KMS-11 (cell line): ENCODE results near the gene VAV3.

Source experiments
- H2AFZ ChIP-seq: fragments of 200-600 bp; sonication (generic); 2 replicates; pipeline ENCODE4 v1.6.1; 2016; ENCODE audit warnings: antibody characterized with exemption, mixed run types, low read depth
- H3K27ac ChIP-seq: fragments of 200-600 bp; sonication (generic); 2 replicates; pipeline ENCODE4 v1.6.1; 2016; ENCODE audit warnings: mild to moderate bottlenecking, mixed run types
- H3K27me3 ChIP-seq: fragments of 200-600 bp; sonication (generic); 2 replicates; pipeline ENCODE4 v1.6.1; 2017; ENCODE audit warnings: mild to moderate bottlenecking, low read depth, mixed run types, moderate library complexity; ENCODE audit not compliant: insufficient read depth
- H3K36me3 ChIP-seq: fragments of 200-600 bp; sonication (generic); 2 replicates; pipeline ENCODE4 v1.6.1; 2017; ENCODE audit warnings: mild to moderate bottlenecking, mixed run types; ENCODE audit not compliant: insufficient read depth
- H3K4me1 ChIP-seq: fragments of 200-600 bp; sonication (generic); 2 replicates; pipeline ENCODE4 v1.6.1; 2016; ENCODE audit warnings: mild to moderate bottlenecking, low read depth, mixed run types; ENCODE audit not compliant: poor library complexity, severe bottlenecking
- H3K4me2 ChIP-seq: fragments of 200-600 bp; sonication (generic); 2 replicates; pipeline ENCODE4 v1.7.0; 2016; ENCODE audit warnings: mild to moderate bottlenecking, mixed run types
- H3K4me3 ChIP-seq: fragments of 200-600 bp; sonication (generic); IDR thresholded peaks from 2 replicates; pipeline ENCODE4 v1.6.1; 2017; ENCODE audit warnings: low read depth, low read length, mixed read lengths; ENCODE audit not compliant: insufficient read depth
- H3K79me2 ChIP-seq: fragments of 200-600 bp; sonication (generic); 2 replicates; pipeline ENCODE4 v1.6.1; 2016; ENCODE audit warnings: low read depth, mixed run types; ENCODE audit not compliant: insufficient read depth
- H3K9ac ChIP-seq: fragments of 200-600 bp; sonication (generic); 2 replicates; pipeline ENCODE4 v1.6.1; 2016; ENCODE audit warnings: mild to moderate bottlenecking, mixed run types
- H4K20me1 ChIP-seq: fragments of 200-600 bp; sonication (generic); 2 replicates; pipeline ENCODE4 v1.6.1; 2016; ENCODE audit warnings: mild to moderate bottlenecking, mixed run types; ENCODE audit not compliant: insufficient read depth
- CTCF ChIP-seq: fragments of 200-600 bp; sonication (generic); conservative IDR thresholded peaks from 2 replicates; pipeline ENCODE4 v1.6.1; 2017; ENCODE audit warnings: low read depth, mild to moderate bottlenecking, antibody characterized with exemption, low read length, moderate library complexity, mixed read lengths

VAV3 gene, protein sequence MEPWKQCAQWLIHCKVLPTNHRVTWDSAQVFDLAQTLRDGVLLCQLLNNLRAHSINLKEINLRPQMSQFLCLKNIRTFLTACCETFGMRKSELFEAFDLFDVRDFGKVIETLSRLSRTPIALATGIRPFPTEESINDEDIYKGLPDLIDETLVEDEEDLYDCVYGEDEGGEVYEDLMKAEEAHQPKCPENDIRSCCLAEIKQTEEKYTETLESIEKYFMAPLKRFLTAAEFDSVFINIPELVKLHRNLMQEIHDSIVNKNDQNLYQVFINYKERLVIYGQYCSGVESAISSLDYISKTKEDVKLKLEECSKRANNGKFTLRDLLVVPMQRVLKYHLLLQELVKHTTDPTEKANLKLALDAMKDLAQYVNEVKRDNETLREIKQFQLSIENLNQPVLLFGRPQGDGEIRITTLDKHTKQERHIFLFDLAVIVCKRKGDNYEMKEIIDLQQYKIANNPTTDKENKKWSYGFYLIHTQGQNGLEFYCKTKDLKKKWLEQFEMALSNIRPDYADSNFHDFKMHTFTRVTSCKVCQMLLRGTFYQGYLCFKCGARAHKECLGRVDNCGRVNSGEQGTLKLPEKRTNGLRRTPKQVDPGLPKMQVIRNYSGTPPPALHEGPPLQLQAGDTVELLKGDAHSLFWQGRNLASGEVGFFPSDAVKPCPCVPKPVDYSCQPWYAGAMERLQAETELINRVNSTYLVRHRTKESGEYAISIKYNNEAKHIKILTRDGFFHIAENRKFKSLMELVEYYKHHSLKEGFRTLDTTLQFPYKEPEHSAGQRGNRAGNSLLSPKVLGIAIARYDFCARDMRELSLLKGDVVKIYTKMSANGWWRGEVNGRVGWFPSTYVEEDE

GRCh38 chr1:107965110-107965991 lies at the start of gene VAV3:
Gene VAV3 (minus strand): TSS chr1:107965180. CDS start chr1:107964869, 311 bp downstream.
- Histone ChIP-seq H3K4me1 (peaks cover 15% of the 10 kb centered on the region), H3K4me2 (peak within 1 kb of the TSS; percentile 94), H3K79me2 (no peaks in the 10 kb centered on the region), H3K9ac (no peak within 1 kb of the TSS; the same call in 1 of the 2 replicates), H4K20me1 (no peaks in the 10 kb centered on the region), H3K27me3 (no peaks in the 10 kb centered on the region), H3K4me3 (peak within 1 kb of the TSS; percentile 15), H3K27ac (no peak within 1 kb of the TSS), H2AFZ (peak within 1 kb of the TSS; percentile 82), H3K36me3 (no peaks in the 10 kb centered on the region)
- TF ChIP-seq CTCF = no peak

DNA sequence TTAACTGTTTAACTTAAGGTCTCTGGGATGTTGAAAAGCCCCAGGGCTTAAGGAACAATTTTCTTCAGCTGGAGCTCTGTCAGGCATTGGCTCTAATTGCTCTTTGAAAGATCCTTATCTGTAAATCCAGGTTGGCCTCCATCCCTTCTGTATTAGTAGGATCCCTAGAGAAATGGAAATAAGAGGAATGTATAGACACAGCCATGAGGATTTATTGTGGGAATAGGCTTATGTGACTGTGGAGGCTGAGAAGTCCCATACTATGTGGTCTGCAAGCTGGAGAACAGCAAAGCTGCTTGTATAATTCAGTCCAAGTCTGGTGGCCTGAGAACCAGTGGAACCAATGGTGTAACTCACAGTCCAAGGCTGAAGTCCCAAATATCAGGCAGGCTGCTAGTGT lies 47.6 kb upstream of the VAV3 start:
- Histone ChIP-seq H3K9ac (no peak overlapping the region), H3K27me3 (no peaks in the 10 kb centered on the region), H3K27ac (no peak overlapping the region), H3K4me3 (no peak overlapping the region), H3K79me2 (no peaks in the 10 kb centered on the region), H3K4me1 (no peaks in the 10 kb centered on the region), H3K36me3 (no peaks in the 10 kb centered on the region), H3K4me2 (no peak overlapping the region), H4K20me1 (no peaks in the 10 kb centered on the region), H2AFZ (no peak overlapping the region)
- TF ChIP-seq CTCF = no peak

DNA sequence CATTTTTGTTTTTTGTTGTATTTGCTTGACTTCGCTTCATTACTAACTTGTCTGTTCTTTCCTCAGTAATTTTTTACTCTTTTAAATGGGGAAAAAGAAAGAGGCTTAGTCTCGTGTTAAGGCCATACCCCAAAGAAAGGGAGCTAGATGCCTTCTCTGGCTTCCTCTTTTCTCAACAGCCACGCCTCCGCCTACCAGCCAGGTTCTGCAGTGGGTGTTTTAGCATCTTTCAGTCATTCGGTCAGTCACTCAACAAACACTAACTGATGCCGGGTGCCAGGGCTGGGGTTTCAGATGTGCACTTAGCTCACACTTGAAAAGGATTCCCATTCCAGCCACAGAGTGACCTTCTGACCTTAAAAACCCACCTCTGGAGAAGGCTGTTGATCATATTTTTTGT lies 46.3 kb upstream of the VAV3 start:
- no peaks in the 10 kb centered on the region for H3K27me3 ChIP-seq
- no peak for TF ChIP-seq CTCF
- H3K4me2 ChIP-seq = no peak overlapping the region
- no peak overlapping the region for H3K9ac ChIP-seq
- H3K36me3 ChIP-seq = no peaks in the 10 kb centered on the region
- no peak overlapping the region for H3K27ac ChIP-seq
- no peak overlapping the region for H3K4me3 ChIP-seq
- no peaks in the 10 kb centered on the region for H3K79me2 ChIP-seq
- no peaks in the 10 kb centered on the region for H4K20me1 ChIP-seq
- no peaks in the 10 kb centered on the region for H3K4me1 ChIP-seq
- no peak overlapping the region for H2AFZ ChIP-seq

- no peaks in the 10 kb centered on the region for H3K27me3 ChIP-seq
- H3K4me2 ChIP-seq = no peak overlapping the region
- H3K9ac ChIP-seq = no peak overlapping the region
- no peak overlapping the region for H2AFZ ChIP-seq
- H3K4me3 ChIP-seq = no peak overlapping the region
- H3K27ac ChIP-seq = no peak overlapping the region
- no peaks in the 10 kb centered on the region for H4K20me1 ChIP-seq
- H3K4me1 ChIP-seq = no peaks in the 10 kb centered on the region
- no peaks in the 10 kb centered on the region for H3K79me2 ChIP-seq
- TF ChIP-seq CTCF = no peak
- H3K36me3 ChIP-seq = no peaks in the 10 kb centered on the region
Observed at GRCh38 chr1:108010581-108010980, 45.6 kb upstream of the VAV3 start.
